IMR-90 (cell line): ENCODE results near the gene C7orf33. TPM values are rescaled to one million over a fixed set of nuclear protein-coding genes. Genes with fewer than 3 reads are reported as not detected.

ENCODE experiments used
- ATAC-seq: fragments of 200-7000 bp; cut with Tn5 transposase; 2 replicates; pipeline ENCODE4 v1.9.1; 2020; ENCODE audit warnings: low read depth, mild to moderate bottlenecking, moderate library complexity
- BruUV-seq: library from RNA; stranded (reverse); fragments of 400-500 nt; replicated peaks from 2 replicates; lab custom pipeline; 2021; lab: Mats Ljungman, UMichigan
- CTCF ChIA-PET: fragments of 300-600 bp; formaldehyde crosslinking; extraction: SDS; loops from one replicate; lab custom pipeline; 2021; ENCODE audit warnings: antibody characterized with exemption; lab: Yijun Ruan, JAX
- POLR2A ChIA-PET: fragments of 300-600 bp; sonication (Branson Sonifier 250); formaldehyde crosslinking; loops from one replicate; lab custom pipeline; 2022; ENCODE audit warnings: antibody characterized with exemption; ENCODE audit not compliant: unreplicated experiment; lab: Charles Lee
- DNase-seq: peaks from one replicate; pipeline ENCODE4 v3.0.0; 2013
- H2AFZ ChIP-seq: replicated peaks from 2 replicates; pipeline ENCODE3; 2013; ENCODE audit warnings: low read length, mild to moderate bottlenecking; ENCODE audit not compliant: poor library complexity
- H2AK5ac ChIP-seq: 2 replicates; pipeline ENCODE4 v1.6.1; 2013; ENCODE audit warnings: low read depth, low read length, inconsistent platforms
- H2AK9ac ChIP-seq: replicated peaks from 2 replicates; pipeline ENCODE3; 2013; ENCODE audit warnings: mild to moderate bottlenecking, low read depth, low read length, moderate library complexity; ENCODE audit not compliant: poor library complexity
- H2BK120ac ChIP-seq: 2 replicates; pipeline ENCODE4 v1.6.1; 2013; ENCODE audit warnings: low read depth, low read length, inconsistent platforms
- H2BK15ac ChIP-seq: 3 replicates; pipeline ENCODE4 v1.6.1; 2013; ENCODE audit warnings: low read depth, low read length, inconsistent platforms
- H2BK20ac ChIP-seq: 2 replicates; pipeline ENCODE4 v1.6.1; 2013; ENCODE audit warnings: low read depth, mild to moderate bottlenecking, inconsistent platforms, low read length, moderate library complexity
- H2BK5ac ChIP-seq: 2 replicates; pipeline ENCODE4 v1.6.1; 2013; ENCODE audit warnings: mild to moderate bottlenecking, low read depth, low read length, inconsistent platforms; ENCODE audit not compliant: poor library complexity, severe bottlenecking
- H3K14ac ChIP-seq: replicated peaks from 2 replicates; pipeline ENCODE4 v1.6.1; 2013; ENCODE audit warnings: low read depth, low read length, inconsistent platforms
- H3K18ac ChIP-seq: 2 replicates; pipeline ENCODE4 v1.6.1; 2013; ENCODE audit warnings: low read depth, low read length, control low read depth
- H3K23ac ChIP-seq: 2 replicates; pipeline ENCODE4 v1.6.1; 2013; ENCODE audit warnings: low read depth, low read length, inconsistent platforms
- H3K27ac ChIP-seq: 2 replicates; pipeline ENCODE4 v1.5.1; 2013; ENCODE audit warnings: mild to moderate bottlenecking, control low read depth, low read length; ENCODE audit not compliant: insufficient read depth
- H3K27me3 ChIP-seq: 2 replicates; pipeline ENCODE4 v1.6.1; 2013; ENCODE audit warnings: low read length; ENCODE audit not compliant: control insufficient read depth, insufficient read depth
- H3K36me3 ChIP-seq: 2 replicates; pipeline ENCODE4 v1.6.1; 2013; ENCODE audit warnings: low read length, mixed read lengths; ENCODE audit not compliant: control insufficient read depth, insufficient read depth
- H3K4ac ChIP-seq: 2 replicates; pipeline ENCODE4 v1.6.1; 2013; ENCODE audit warnings: low read depth, low read length, inconsistent platforms
- H3K4me1 ChIP-seq: 2 replicates; pipeline ENCODE4 v1.6.1; 2013; ENCODE audit warnings: low read length, mixed read lengths; ENCODE audit not compliant: control insufficient read depth, insufficient read depth
- H3K4me2 ChIP-seq: 2 replicates; pipeline ENCODE4 v1.6.1; 2013; ENCODE audit warnings: low read depth, mild to moderate bottlenecking, control low read depth, low read length, moderate library complexity
- H3K4me3 ChIP-seq: 2 replicates; pipeline ENCODE4 v1.5.1; 2013; ENCODE audit warnings: low read depth, mild to moderate bottlenecking, control low read depth, low read length, moderate library complexity; ENCODE audit not compliant: insufficient read depth
- H3K56ac ChIP-seq: 2 replicates; pipeline ENCODE4 v1.6.1; 2013; ENCODE audit warnings: low read length, inconsistent platforms; ENCODE audit not compliant: insufficient read depth; ENCODE audit errors: extremely low read depth
- H3K79me1 ChIP-seq, 2 experiments: 2 replicates each; pipeline ENCODE4 v1.6.1; 2013; ENCODE audit warnings: low read length in 2 of 2, inconsistent platforms in 1 of 2, low read depth in 1 of 2
- H3K9ac ChIP-seq: 2 replicates; pipeline ENCODE4 v1.6.1; 2013; ENCODE audit warnings: low read depth, low read length, control low read depth
- H3K9me1 ChIP-seq: 2 replicates; pipeline ENCODE4 v1.6.1; 2013; ENCODE audit warnings: low read length, inconsistent platforms; ENCODE audit not compliant: insufficient read depth
- H3K9me3 ChIP-seq: 2 replicates; pipeline ENCODE4 v1.6.1; 2013; ENCODE audit warnings: low read length; ENCODE audit not compliant: control insufficient read depth, insufficient read depth
- H4K20me1 ChIP-seq: 2 replicates; pipeline ENCODE4 v1.6.1; 2013; ENCODE audit warnings: low read length, inconsistent platforms; ENCODE audit not compliant: insufficient read depth
- H4K5ac ChIP-seq: 2 replicates; pipeline ENCODE4 v1.6.1; 2013; ENCODE audit warnings: mild to moderate bottlenecking, low read depth, low read length, control low read depth
- H4K8ac ChIP-seq, 2 experiments: 2 replicates each; pipeline ENCODE4 v1.6.1; 2013; ENCODE audit warnings: low read depth in 2 of 2, low read length in 2 of 2, control low read depth in 1 of 2, inconsistent platforms in 1 of 2
- H4K91ac ChIP-seq: 2 replicates; pipeline ENCODE4 v1.6.1; 2013; ENCODE audit warnings: low read depth, low read length, inconsistent platforms; ENCODE audit not compliant: insufficient read depth
- BHLHE40 ChIP-seq: fragments of 150-350 bp; IDR thresholded peaks from 2 replicates; pipeline ENCODE4 v1.6.1; 2016; ENCODE audit warnings: mild to moderate bottlenecking, low read depth, low read length
- CEBPB ChIP-seq: IDR thresholded peaks from 2 replicates; pipeline ENCODE4 v1.6.1; 2012; ENCODE audit warnings: low read depth, low read length, improper control_type of control experiment
- CHD1 ChIP-seq: IDR thresholded peaks from 2 replicates; pipeline ENCODE4 v1.6.1; 2012; ENCODE audit warnings: low read depth, low read length, improper control_type of control experiment
- CTCF ChIP-seq: conservative IDR thresholded peaks from 2 replicates; pipeline ENCODE4 v1.5.1; 2012; ENCODE audit warnings: mild to moderate bottlenecking, low read depth, low read length, improper control_type of control experiment
- ELK1 ChIP-seq: fragments of 150-350 bp; IDR thresholded peaks from 2 replicates; pipeline ENCODE4 v1.6.1; 2016; ENCODE audit warnings: low read depth, mild to moderate bottlenecking, low read length, moderate library complexity, borderline replicate concordance
- FOS ChIP-seq: fragments of 150-350 bp; IDR thresholded peaks from 2 replicates; pipeline ENCODE4 v1.6.1; 2016; ENCODE audit warnings: low read depth, low read length
- MAFK ChIP-seq: IDR thresholded peaks from 2 replicates; pipeline ENCODE4 v1.6.1; 2012; ENCODE audit warnings: low read depth, low read length, improper control_type of control experiment
- MAZ ChIP-seq: IDR thresholded peaks from 2 replicates; pipeline ENCODE4 v1.6.1; 2012; ENCODE audit warnings: low read depth, mild to moderate bottlenecking, low read length, improper control_type of control experiment, moderate library complexity, borderline replicate concordance
- MXI1 ChIP-seq: IDR thresholded peaks from 2 replicates; pipeline ENCODE4 v1.6.1; 2012; ENCODE audit warnings: low read depth, mild to moderate bottlenecking, low read length, moderate library complexity, borderline replicate concordance
- NFE2L2 ChIP-seq: fragments of 150-350 bp; IDR thresholded peaks from 2 replicates; pipeline ENCODE4 v1.6.1; 2016; ENCODE audit warnings: low read depth, mild to moderate bottlenecking, low read length
- POLR2A ChIP-seq: IDR thresholded peaks from 2 replicates; pipeline ENCODE4 v1.6.1; 2012; ENCODE audit warnings: mild to moderate bottlenecking, low read depth, low read length
- RAD21 ChIP-seq: IDR thresholded peaks from 2 replicates; pipeline ENCODE4 v1.6.1; 2012; ENCODE audit warnings: low read length, improper control_type of control experiment
- RCOR1 ChIP-seq: IDR thresholded peaks from 2 replicates; pipeline ENCODE4 v1.6.1; 2012; ENCODE audit warnings: mild to moderate bottlenecking, low read length, improper control_type of control experiment; ENCODE audit not compliant: insufficient replicate concordance
- RFX5 ChIP-seq: IDR thresholded peaks from 2 replicates; pipeline ENCODE4 v1.8.0; 2012; ENCODE audit warnings: low read depth, mild to moderate bottlenecking, low read length, moderate library complexity
- SMC3 ChIP-seq: fragments of 150-350 bp; IDR thresholded peaks from 2 replicates; pipeline ENCODE4 v1.6.1; 2016; ENCODE audit warnings: low read depth, mild to moderate bottlenecking, antibody characterized with exemption, low read length, moderate library complexity
- USF2 ChIP-seq: fragments of 150-350 bp; IDR thresholded peaks from 2 replicates; pipeline ENCODE4 v1.6.1; 2017; ENCODE audit warnings: mild to moderate bottlenecking, antibody characterized with exemption, low read length, low read depth
- WGBS, 2 experiments: methylation state at CpG; one replicate each; pipeline versions ENCODE4 v1.1.5 to v1.1.7; 2013; ENCODE audit warnings: missing lambda C conversion rate in 2 of 2; ENCODE audit not compliant: insufficient read length in 1 of 2; ENCODE audit errors: extremely low coverage in 2 of 2; 5-methylcytosine and 5-hydroxymethylcytosine counted together
- dilution Hi-C: fragments of 300-500 bp; cut with HindIII; formaldehyde crosslinking; loops from one replicate; pipeline ENCODE4 v1.14.3; 2018; ENCODE audit warnings: low sequenced_read_pairs; ENCODE audit not compliant: unreplicated experiment
- in situ Hi-C: fragments of 300-500 bp; cut with MboI; formaldehyde crosslinking; loops from 3 replicates; pipeline ENCODE4 v1.14.3; 2019; ENCODE audit warnings: low sequenced_read_pairs, inconsistent platforms, mixed read lengths
- intact Hi-C: fragments of 100-400 bp; cut with micrococcal nuclease; formaldehyde crosslinking; loops from 2 replicates; pipeline ENCODE4 v1.10.0; 2022
- polyA plus RNA-seq, 3 experiments: library from polyadenylated mRNA; depleted of rRNA; stranded (reverse); fragments of >200 nt; gene quantifications; 2 replicates each; pipeline ENCODE4 v1.2.3, GENCODE V29; 2012; ENCODE audit warnings: low replicate concordance in 1 of 3
- total RNA-seq: library from RNA; depleted of rRNA; stranded (reverse); fragments of >200 nt; gene quantifications from 2 replicates; pipeline ENCODE4 v1.2.3, GENCODE V29; 2012

Gene C7orf33
- total and polyA plus RNA-seq, 2 of the 4 experiments (the other 2 are of a cell fraction) = not detected

GRCh38 chr7:148620749-148621359 is 30.3 kb downstream of the C7orf33 start:
- Histone ChIP-seq H3K23ac (no peak overlapping the region), H2BK5ac (no peak overlapping the region), H4K91ac (no peak overlapping the region), H3K18ac (no peak overlapping the region), H3K9me1 (no peaks in the 10 kb centered on the region), H3K4me3 (no peak overlapping the region), H2AK9ac (no peak overlapping the region), H2BK15ac (no peak overlapping the region), H2BK120ac (no peak overlapping the region), H3K4me2 (no peak overlapping the region), H3K56ac (no peak overlapping the region), H2BK20ac (no peak overlapping the region), H3K14ac (no peak overlapping the region), H3K4ac (no peak overlapping the region), H4K20me1 (no peaks in the 10 kb centered on the region), H3K36me3 (no peaks in the 10 kb centered on the region), H3K27ac (no peak overlapping the region), H2AFZ (no peak overlapping the region), H3K27me3 (peaks cover 16% of the 10 kb centered on the region), H2AK5ac (no peak overlapping the region), H4K5ac (no peak overlapping the region), H4K8ac (no peak overlapping the region), H3K79me1 (no peaks in the 10 kb centered on the region), H3K4me1 (no peaks in the 10 kb centered on the region), H3K9ac (no peak overlapping the region), H3K9me3 (no peaks in the 10 kb centered on the region)
- dilution Hi-C loops (no loop called here), in situ Hi-C loops (no loop called here), intact Hi-C loops (no loop called here)
- 32% methylated on average over 5 of the region's 6 CpGs; no CpG with 5 or more reads in 1 of the 2 experiments for WGBS, 2 experiments
- no peak for TF ChIP-seq CHD1
- TF ChIP-seq BHLHE40 = no peak
- TF ChIP-seq NFE2L2 = no peak
- TF ChIP-seq CEBPB = no peak
- TF ChIP-seq RAD21 = no peak
- no peak for TF ChIP-seq MAZ
- TF ChIP-seq CTCF = no peak
- no peak for TF ChIP-seq FOS
- no peak for TF ChIP-seq MAFK
- TF ChIP-seq RCOR1 = no peak
- no peak for TF ChIP-seq USF2
- no peak for TF ChIP-seq SMC3
- TF ChIP-seq ELK1 = no peak
- no peak for TF ChIP-seq MXI1
- TF ChIP-seq POLR2A = no peak
- TF ChIP-seq RFX5 = no peak
- CTCF ChIA-PET = no interaction called here
- no peak for DNase-seq
- no TSS peak for BruUV-seq
- no peak for ATAC-seq
- POLR2A ChIA-PET = no interaction called here
